ENCODE data around the gene BST1.

GRCh38 chr4:15735536-15735935 lies 32.7 kb downstream of the BST1 start:
- TF ChIP-seq ESRRA (CRISPR knock-in tag; IDR thresholded peaks at IDR 0.05; ENCODE audit: borderline replicate concordance) = no peak
- no peak for TF ChIP-seq CDX4 (CRISPR knock-in tag; IDR thresholded peaks at IDR 0.05; ENCODE audit: borderline replicate concordance)
- TF ChIP-seq CTCF (IDR thresholded peaks at IDR 0.05) = no peak
- no peak for TF ChIP-seq CREM (CRISPR knock-in tag; IDR thresholded peaks at IDR 0.05)
- no peak for TF ChIP-seq NR1H2 (CRISPR knock-in tag; IDR thresholded peaks at IDR 0.05)
- no peak for TF ChIP-seq MAX (CRISPR knock-in tag; IDR thresholded peaks at IDR 0.05)
- no peak for TF ChIP-seq FOXP4 (CRISPR knock-in tag; IDR thresholded peaks at IDR 0.05)
- TF ChIP-seq NR3C1 (CRISPR knock-in tag; conservative IDR thresholded peaks at IDR 0.05; ENCODE audit: low read depth) = no peak
- TF ChIP-seq ZNF121 (CRISPR knock-in tag; IDR thresholded peaks at IDR 0.05) = no peak
- TF ChIP-seq ZNF138 (CRISPR knock-in tag; conservative IDR thresholded peaks at IDR 0.05) = no peak
- TF ChIP-seq ETV6 (CRISPR knock-in tag; IDR thresholded peaks at IDR 0.05) = no peak

All from WTC11 (cell line).